ENCODE results near the gene HNRNPL.

Gene HNRNPL

GRCh38 chr19:38841787-38842438, 7.9 kb downstream of the HNRNPL start:
- H3K9ac ChIP-seq (ENCODE audit: low read length) = no peak overlapping the region
- H3K4me3 ChIP-seq (ENCODE audit: low read length) = no peak overlapping the region
- no peaks in the 10 kb centered on the region for H3K27me3 ChIP-seq (ENCODE audit: control insufficient read depth, insufficient read depth, low read length)
- no peak overlapping the region for H3K27ac ChIP-seq (ENCODE audit: low read length)
- H3K36me3 ChIP-seq (ENCODE audit: control insufficient read depth, low read depth, low read length) = peaks cover 98% of the 10 kb centered on the region
- no peaks in the 10 kb centered on the region for H3K4me1 ChIP-seq (ENCODE audit: control insufficient read depth, low read depth, low read length)
- H3K9me3 ChIP-seq (ENCODE audit: control insufficient read depth, low read depth, low read length) = no peaks in the 10 kb centered on the region

GRCh38 chr19:38841180-38841766, 8.5 kb downstream of the HNRNPL start:
- H3K9me3 ChIP-seq (ENCODE audit: control insufficient read depth, low read depth, low read length) = no peaks in the 10 kb centered on the region
- no peaks in the 10 kb centered on the region for H3K27me3 ChIP-seq (ENCODE audit: control insufficient read depth, insufficient read depth, low read length)
- H3K4me1 ChIP-seq (ENCODE audit: control insufficient read depth, low read depth, low read length) = no peaks in the 10 kb centered on the region
- no peak overlapping the region for H3K4me3 ChIP-seq (ENCODE audit: low read length)
- H3K9ac ChIP-seq (ENCODE audit: low read length) = no peak overlapping the region
- H3K27ac ChIP-seq (ENCODE audit: low read length) = no peak overlapping the region
- peaks cover 98% of the 10 kb centered on the region for H3K36me3 ChIP-seq (ENCODE audit: control insufficient read depth, low read depth, low read length)

GRCh38 chr19:38840583-38840968, 9.2 kb downstream of the HNRNPL start:
- Histone ChIP-seq H3K4me3 (ENCODE audit: low read length) (no peak overlapping the region), H3K27me3 (ENCODE audit: control insufficient read depth, insufficient read depth, low read length) (no peaks in the 10 kb centered on the region), H3K9me3 (ENCODE audit: control insufficient read depth, low read depth, low read length) (no peaks in the 10 kb centered on the region), H3K4me1 (ENCODE audit: control insufficient read depth, low read depth, low read length) (no peaks in the 10 kb centered on the region), H3K9ac (ENCODE audit: low read length) (no peak overlapping the region), H3K36me3 (ENCODE audit: control insufficient read depth, low read depth, low read length) (peaks cover 97% of the 10 kb centered on the region), H3K27ac (ENCODE audit: low read length) (no peak overlapping the region)

GRCh38 chr19:38839816-38840582, 9.8 kb downstream of the HNRNPL start:
- Histone ChIP-seq H3K36me3 (ENCODE audit: control insufficient read depth, low read depth, low read length) (peaks cover 94% of the 10 kb centered on the region), H3K27me3 (ENCODE audit: control insufficient read depth, insufficient read depth, low read length) (no peaks in the 10 kb centered on the region), H3K27ac (ENCODE audit: low read length) (no peak overlapping the region), H3K4me1 (ENCODE audit: control insufficient read depth, low read depth, low read length) (no peaks in the 10 kb centered on the region), H3K9me3 (ENCODE audit: control insufficient read depth, low read depth, low read length) (no peaks in the 10 kb centered on the region), H3K4me3 (ENCODE audit: low read length) (no peak overlapping the region), H3K9ac (ENCODE audit: low read length) (no peak overlapping the region)

GRCh38 chr19:38838986-38839761, 10.6 kb downstream of the HNRNPL start:
- Histone ChIP-seq H3K9me3 (ENCODE audit: control insufficient read depth, low read depth, low read length) (no peaks in the 10 kb centered on the region), H3K27me3 (ENCODE audit: control insufficient read depth, insufficient read depth, low read length) (no peaks in the 10 kb centered on the region), H3K27ac (ENCODE audit: low read length) (no peak overlapping the region), H3K36me3 (ENCODE audit: control insufficient read depth, low read depth, low read length) (peaks cover 86% of the 10 kb centered on the region), H3K4me3 (ENCODE audit: low read length) (no peak overlapping the region), H3K9ac (ENCODE audit: low read length) (no peak overlapping the region), H3K4me1 (ENCODE audit: control insufficient read depth, low read depth, low read length) (no peaks in the 10 kb centered on the region)

DNA sequence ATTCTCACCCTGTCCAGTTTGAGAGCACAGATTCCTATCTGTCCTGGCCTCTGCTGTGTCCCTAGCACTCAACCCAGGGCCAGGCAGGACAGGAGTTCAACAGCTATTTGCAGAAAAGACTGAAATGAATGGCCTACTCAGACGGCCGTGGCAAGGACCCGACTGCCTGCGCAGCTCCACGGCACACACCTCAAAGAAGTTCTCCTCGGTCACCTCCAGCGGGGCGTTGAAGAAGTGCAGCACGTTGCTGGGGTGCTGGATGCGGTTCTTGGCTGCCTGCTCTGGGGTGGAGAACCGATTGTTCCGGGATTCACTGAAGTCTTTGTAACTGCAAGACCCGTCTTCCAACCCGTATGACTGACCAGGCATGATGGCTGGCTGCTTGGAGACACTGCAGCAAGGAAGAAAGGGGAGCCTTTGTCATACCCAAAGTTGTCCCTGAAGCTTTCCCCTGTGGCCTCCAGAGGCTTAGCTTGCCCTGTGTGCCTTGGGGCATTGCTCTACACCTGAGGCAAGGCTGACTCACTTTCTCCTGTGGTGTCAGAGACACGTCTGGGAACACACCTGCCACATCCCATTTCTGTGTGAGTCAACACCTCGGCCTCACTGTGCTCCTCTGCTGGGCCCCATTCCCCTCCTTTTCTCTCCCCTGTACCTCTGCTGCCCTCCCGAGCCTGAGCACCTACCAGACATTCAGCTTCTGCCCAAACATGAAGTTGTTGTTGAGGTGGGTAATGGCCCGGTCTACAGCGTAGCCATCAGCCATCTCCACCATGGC, 11.4 kb downstream of the HNRNPL start:
- no peak overlapping the region for H3K4me3 ChIP-seq (ENCODE audit: low read length)
- no peak overlapping the region for H3K27ac ChIP-seq (ENCODE audit: low read length)
- peaks cover 78% of the 10 kb centered on the region for H3K36me3 ChIP-seq (ENCODE audit: control insufficient read depth, low read depth, low read length)
- H3K9me3 ChIP-seq (ENCODE audit: control insufficient read depth, low read depth, low read length) = no peaks in the 10 kb centered on the region
- no peaks in the 10 kb centered on the region for H3K27me3 ChIP-seq (ENCODE audit: control insufficient read depth, insufficient read depth, low read length)
- H3K4me1 ChIP-seq (ENCODE audit: control insufficient read depth, low read depth, low read length) = no peaks in the 10 kb centered on the region
- no peak overlapping the region for H3K9ac ChIP-seq (ENCODE audit: low read length)

DNA sequence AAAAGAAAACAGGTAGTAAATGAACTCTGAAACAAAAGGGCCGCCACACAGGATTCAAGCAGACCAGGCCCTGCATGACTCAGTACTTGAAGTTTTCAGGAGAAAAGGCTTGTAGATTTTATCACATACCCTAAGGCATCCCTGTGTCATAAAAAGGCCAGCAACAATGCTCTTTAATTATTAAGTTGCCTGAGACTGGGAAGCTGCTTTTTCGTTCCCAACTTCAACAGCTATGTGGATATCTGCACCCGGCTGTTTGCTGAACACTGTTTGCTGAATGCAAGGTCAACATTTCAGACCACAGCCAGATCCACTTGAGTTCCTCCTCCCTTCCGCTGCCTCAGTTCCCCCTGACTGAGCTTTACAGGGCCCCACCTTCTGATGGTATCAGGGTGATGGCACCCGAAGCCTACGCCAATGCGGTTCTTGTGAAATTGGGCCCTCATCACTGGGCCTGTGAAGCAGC, 12.1 kb downstream of the HNRNPL start:
- Histone ChIP-seq H3K27ac (ENCODE audit: low read length) (no peak overlapping the region), H3K36me3 (ENCODE audit: control insufficient read depth, low read depth, low read length) (peaks cover 71% of the 10 kb centered on the region), H3K9ac (ENCODE audit: low read length) (no peak overlapping the region), H3K4me3 (ENCODE audit: low read length) (no peak overlapping the region), H3K9me3 (ENCODE audit: control insufficient read depth, low read depth, low read length) (no peaks in the 10 kb centered on the region), H3K4me1 (ENCODE audit: control insufficient read depth, low read depth, low read length) (no peaks in the 10 kb centered on the region), H3K27me3 (ENCODE audit: control insufficient read depth, insufficient read depth, low read length) (no peaks in the 10 kb centered on the region)

GRCh38 chr19:38836983-38837626, 12.7 kb downstream of the HNRNPL start:
- Histone ChIP-seq H3K27me3 (ENCODE audit: control insufficient read depth, insufficient read depth, low read length) (no peaks in the 10 kb centered on the region), H3K9ac (ENCODE audit: low read length) (no peak overlapping the region), H3K27ac (ENCODE audit: low read length) (no peak overlapping the region), H3K9me3 (ENCODE audit: control insufficient read depth, low read depth, low read length) (no peaks in the 10 kb centered on the region), H3K4me1 (ENCODE audit: control insufficient read depth, low read depth, low read length) (peaks cover 4% of the 10 kb centered on the region), H3K36me3 (ENCODE audit: control insufficient read depth, low read depth, low read length) (peaks cover 65% of the 10 kb centered on the region), H3K4me3 (ENCODE audit: low read length) (no peak overlapping the region)

- Histone ChIP-seq H3K4me1 (ENCODE audit: control insufficient read depth, low read depth, low read length) (peaks cover 7% of the 10 kb centered on the region), H3K36me3 (ENCODE audit: control insufficient read depth, low read depth, low read length) (peaks cover 58% of the 10 kb centered on the region), H3K9me3 (ENCODE audit: control insufficient read depth, low read depth, low read length) (no peaks in the 10 kb centered on the region), H3K4me3 (ENCODE audit: low read length) (no peak overlapping the region), H3K27me3 (ENCODE audit: control insufficient read depth, insufficient read depth, low read length) (no peaks in the 10 kb centered on the region), H3K9ac (ENCODE audit: low read length) (no peak overlapping the region), H3K27ac (ENCODE audit: low read length) (no peak overlapping the region)
Measured at GRCh38 chr19:38836159-38836982, 13.4 kb downstream of the HNRNPL start.

- no peaks in the 10 kb centered on the region for H3K9me3 ChIP-seq (ENCODE audit: control insufficient read depth, low read depth, low read length)
- H3K9ac ChIP-seq (ENCODE audit: low read length) = no peak overlapping the region
- H3K27me3 ChIP-seq (ENCODE audit: control insufficient read depth, insufficient read depth, low read length) = no peaks in the 10 kb centered on the region
- H3K4me1 ChIP-seq (ENCODE audit: control insufficient read depth, low read depth, low read length) = peaks cover 7% of the 10 kb centered on the region
- H3K4me3 ChIP-seq (ENCODE audit: low read length) = no peak overlapping the region
- peaks cover 50% of the 10 kb centered on the region for H3K36me3 ChIP-seq (ENCODE audit: control insufficient read depth, low read depth, low read length)
- no peak overlapping the region for H3K27ac ChIP-seq (ENCODE audit: low read length)
Measured at GRCh38 chr19:38834590-38834989, 15.2 kb downstream of the HNRNPL start.
